SW480 (cell line): ENCODE results near the gene STEAP3.
"Not testable (repeated sequence)": the region's sequence is repeated elsewhere in the genome, so short reads cannot be mapped to it uniquely, and the experiment has no call there.

ENCODE experiments used
- DNase-seq: peaks from one replicate; pipeline ENCODE4 v3.0.0-alpha.2; 2016; ENCODE audit warnings: low spot score

The STEAP3 gene

DNA sequence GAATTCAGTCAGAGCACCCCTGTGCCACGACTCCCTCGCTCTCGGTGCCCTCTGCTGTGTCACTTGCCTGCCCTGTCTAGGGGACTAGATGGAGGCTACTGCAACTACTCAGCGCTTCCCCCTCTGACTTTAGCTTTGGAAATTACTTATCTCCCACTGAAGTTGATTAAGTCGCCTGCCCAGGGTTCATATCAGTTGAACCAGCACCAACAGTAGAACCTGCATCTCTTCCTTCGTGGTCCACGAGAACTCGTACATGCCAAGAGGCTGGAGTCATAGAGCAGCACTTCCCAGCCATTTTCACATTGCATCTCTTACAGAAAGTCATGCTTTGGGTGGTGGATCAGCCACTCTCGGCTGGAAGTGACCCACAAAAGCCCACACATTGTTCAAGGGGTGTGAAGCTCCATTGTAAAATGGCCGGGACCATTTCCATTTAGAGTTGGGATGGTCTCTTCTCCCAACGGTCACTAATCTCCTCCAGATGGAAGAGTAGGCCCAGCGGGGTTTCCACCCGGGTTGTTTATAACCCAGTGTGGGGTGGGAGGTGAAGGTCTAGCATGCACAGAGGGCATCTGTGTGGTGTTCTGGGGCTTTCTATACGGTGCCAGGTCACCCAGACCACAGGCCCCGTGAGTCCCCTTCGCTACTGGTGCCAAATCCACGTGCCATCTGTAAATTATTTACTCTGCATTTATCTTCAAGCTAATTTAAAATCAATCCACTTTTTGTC is 38.0 kb downstream of the STEAP3 start:
- DNase-seq, result no peak

DNA sequence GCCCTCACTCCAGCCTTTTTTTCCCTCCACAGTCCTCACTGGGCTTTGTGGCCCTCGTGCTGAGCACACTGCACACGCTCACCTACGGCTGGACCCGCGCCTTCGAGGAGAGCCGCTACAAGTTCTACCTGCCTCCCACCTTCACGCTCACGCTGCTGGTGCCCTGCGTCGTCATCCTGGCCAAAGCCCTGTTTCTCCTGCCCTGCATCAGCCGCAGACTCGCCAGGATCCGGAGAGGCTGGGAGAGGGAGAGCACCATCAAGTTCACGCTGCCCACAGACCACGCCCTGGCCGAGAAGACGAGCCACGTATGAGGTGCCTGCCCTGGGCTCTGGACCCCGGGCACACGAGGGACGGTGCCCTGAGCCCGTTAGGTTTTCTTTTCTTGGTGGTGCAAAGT is 39.4 kb downstream of the STEAP3 start:
- DNase-seq, result no peak

DNA sequence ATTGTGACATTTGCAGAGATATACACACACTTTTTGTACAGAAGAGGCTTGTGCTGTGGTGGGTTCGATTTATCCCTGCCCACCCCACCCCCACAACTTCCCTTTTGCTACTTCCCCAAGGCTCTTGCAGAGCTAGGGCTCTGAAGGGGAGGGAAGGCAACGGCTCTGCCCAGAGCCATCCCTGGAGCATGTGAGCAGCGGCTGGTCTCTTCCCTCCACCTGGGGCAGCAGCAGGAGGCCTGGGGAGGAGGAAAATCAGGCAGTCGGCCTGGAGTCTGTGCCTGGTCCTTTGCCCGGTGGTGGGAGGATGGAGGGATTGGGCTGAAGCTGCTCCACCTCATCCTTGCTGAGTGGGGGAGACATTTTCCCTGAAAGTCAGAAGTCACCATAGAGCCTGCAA is 40.0 kb downstream of the STEAP3 start:
- no peak for DNase-seq

DNA sequence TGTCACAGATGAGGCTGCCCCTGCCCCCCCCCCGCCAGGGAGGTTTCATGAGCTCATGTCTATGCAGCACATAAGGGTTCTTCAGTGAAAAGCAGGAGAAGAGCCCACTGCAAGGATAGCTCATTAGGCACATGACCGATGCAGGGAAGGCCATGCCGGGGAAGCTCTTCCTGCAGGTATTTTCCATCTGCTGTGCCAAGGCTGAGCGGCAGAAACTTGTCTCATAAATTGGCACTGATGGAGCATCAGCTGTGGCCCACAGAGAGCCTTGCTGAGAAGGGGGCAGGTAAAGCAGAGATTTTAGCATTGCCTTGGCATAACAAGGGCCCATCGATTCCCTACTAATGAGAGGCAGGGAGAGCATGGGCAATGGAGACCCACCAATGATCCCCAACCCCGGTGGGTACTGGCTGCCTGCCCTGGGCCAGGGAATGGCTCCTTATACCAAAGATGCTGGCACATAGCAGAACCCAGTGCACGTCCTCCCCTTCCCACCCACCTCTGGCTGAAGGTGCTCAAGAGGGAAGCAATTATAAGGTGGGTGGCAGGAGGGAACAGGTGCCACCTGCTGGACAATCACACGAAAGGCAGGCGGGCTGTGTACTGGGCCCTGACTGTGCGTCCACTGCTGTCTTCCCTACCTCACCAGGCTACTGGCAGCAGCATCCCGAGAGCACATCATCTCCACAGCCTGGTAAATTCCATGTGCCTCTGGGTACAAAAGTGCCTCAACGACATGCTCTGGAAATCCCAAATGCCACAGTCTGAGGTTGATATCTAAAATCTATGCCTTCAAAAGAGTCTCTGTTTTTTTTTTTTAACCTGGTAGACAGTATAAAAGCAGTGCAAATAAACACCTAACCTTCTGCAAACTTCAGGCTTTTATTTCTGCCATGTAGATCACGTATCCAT is 41.4 kb downstream of the STEAP3 start:
- peak; percentile 76 for DNase-seq

DNA sequence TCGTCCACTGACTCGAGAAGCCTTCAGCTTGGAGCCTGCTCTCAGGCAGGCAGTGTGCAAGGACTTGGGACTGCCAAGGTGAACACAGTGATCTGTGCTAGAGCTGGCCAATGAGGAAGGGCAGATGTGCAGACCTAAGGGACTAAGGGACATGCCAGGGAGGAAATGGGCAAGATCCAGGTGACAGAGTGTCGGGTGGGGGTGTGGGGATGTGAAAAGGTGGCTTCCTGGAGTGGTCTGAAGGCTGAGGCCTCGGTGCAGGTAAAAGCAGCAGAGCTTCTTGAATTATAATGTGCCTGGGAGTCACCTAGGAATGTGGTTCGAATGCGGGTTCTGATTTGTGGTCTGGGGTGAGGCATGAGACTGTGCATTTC is 42.0 kb downstream of the STEAP3 start:
- no peak for DNase-seq

DNA sequence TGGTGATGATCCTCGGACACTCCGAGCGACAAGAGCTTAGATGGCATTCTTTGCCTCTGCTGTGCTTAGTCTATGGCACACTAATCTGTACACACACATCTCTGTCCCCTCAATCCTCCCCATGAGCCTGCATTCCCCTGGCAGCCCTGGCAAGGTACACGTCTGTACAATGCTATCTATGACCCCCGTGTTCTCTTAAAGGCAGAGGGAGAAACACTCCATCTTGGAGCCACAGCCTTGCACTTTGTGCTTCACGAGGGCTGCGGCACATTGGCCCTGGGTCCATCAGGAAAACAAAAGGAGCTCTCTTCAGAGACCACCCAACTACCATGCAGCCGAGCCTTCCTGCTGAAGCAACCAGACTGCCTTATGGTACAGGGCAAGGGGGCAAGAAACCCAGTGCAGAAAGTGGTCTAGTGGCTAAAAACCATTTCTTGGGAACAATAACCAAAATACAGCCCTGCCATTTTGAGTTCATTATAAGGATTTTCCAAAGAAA is 42.5 kb downstream of the STEAP3 start:
- DNase-seq, result no peak

DNA sequence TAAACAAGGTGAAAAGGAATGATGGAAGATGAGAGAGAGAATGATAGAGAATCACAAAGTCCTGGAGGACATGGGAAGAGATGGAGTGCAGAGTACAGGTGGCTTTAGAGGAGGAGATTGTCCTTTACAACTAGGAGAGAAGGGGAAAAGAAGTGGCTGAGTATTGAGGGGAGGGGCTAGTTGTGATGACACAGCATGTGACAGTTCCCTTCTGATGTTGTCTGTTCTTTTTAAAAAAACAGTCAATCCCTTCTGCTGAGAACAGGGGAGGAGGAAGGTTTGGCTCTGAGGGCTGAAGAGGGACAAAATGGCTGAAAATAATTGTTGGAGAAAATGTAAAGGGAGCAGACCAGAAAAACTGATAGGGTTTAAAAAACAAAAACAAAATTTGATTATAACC is 44.0 kb downstream of the STEAP3 start:
- DNase-seq, result no peak

DNA sequence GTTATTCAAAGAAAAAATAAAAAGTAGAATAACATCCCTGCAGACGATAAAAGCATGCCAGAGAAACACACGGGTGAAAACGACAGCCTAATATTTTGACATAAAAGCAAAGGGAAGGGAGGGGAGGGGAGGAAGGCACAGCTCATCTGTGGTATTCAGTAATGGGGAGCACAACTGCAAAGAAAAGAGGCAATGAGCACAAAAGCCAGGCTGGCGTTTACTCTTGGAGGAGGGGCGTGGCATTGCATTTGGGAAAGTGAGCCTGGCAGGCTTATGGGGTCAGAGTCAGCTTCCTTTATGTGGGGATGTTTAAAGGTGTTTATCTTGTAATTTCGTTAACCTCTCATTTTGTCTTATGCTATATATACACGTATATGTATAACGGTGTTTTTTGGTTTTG is 53.2 kb downstream of the STEAP3 start:
- no peak for DNase-seq

DNA sequence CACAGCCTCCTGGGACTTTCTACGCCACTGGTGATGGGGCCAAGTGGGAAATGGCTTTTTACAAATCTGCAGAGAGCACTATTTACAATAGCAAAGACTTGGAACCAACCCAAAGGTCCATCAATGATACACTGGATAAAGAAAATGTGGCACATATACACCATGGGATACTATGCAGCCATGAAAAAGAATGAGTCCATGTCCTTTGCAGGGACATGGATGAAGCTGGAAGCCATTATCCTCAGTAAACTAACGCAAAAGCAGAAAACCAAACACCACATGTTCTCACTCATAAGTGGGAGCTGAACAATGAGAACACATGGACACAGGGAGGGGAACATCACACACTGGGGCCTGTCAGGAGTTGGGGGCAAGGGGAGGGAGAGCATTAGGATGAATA is 54.8 kb downstream of the STEAP3 start:
- not testable (repeated sequence) for DNase-seq

DNA sequence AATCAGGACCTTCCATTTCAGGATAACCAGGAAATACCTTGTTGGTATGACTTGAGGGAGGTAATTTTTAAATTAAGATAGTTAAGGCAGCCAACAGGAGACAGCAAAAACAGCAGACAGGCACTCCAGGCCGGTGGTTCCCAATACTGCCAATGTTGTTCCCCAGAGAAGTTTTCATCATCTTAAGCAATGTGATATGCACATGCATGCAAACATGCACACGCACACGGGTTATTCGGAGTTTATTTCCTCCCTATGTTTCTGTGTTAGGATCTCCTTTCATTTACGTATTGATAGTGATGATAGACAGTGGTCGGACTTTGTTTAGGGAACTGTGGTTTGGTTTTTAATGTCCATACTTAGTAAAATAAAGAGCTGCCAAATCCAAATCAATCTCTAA is 55.3 kb downstream of the STEAP3 start:
- DNase-seq, result no peak

DNA sequence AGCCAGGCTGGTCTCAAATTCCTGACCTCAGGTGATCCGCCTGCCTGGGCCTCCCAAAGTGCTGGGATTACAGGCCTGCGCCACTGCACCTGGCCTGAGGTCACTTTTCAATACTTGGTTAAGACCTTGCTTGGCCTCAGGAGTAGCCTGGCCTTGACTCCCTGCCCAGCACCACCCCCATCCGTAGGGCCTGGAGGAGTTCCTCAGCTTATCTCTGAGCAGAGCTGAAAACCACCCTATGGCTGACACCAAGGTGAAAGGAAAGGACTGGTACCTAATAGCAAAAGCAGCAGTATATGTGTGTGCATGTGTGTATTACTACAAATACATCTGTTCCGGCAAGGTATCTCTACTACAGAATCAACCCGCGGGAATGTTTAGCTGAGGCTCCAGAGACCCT is 56.0 kb downstream of the STEAP3 start:
- no peak for DNase-seq

DNA sequence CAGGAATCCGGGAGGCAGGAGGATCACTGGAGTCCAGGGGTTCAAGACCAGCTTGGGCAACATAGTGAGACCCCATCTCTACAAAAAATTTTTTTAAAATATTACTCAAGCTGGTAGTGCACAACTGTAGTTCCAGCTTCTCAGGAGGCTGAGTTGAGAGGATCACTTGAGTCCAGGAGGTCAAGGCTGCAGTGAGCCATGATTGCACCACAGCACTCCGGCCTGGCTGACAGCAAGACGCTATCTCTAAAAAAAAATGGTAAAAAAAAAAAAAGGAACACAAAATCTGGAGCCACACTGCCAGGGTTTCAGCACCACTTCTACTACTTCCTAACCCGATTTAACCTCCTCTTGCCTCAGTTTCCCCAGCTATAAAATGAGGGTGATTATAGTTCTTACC is 57.0 kb downstream of the STEAP3 start:
- no peak for DNase-seq

DNA sequence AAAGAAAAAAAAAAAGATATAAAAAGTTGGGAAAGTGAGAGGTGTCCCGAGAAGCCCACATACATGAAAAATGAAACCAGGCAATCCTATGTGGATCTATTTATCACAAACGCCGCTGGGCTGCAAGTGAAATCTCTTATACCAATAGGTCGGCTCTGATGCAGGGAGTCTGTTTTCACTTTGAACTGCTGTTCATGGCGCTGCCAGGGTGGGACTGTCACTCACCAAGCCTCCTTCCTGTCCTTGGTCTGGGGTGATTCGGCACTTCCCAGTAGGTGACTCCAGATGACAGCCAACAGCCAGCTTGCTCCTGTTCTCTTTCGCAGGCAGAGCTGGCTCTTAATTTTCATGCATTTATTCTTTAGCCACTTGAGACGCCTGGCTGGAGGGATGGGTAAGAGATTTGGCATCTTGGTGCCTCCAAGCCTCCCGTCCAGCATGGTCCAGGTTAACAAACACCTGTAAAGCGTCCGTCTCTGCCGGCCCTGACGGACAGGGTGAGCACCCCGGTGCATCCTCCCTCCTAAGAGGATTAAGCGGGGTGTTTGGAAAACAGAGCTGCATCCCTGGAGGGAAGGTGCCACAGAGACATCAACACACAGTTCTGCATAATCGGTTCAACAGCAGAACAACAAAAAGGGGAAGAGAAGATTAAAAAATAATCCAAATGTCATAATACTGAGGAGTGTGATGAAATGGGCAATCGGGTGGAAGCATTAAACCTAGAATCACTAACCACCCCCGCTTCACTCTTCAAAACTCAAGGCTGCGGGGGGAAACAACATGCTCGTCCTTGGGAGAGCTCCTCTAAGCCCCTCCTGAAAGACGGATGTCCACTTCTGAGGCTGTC is 58.7 kb downstream of the STEAP3 start:
- no peak for DNase-seq

DNA sequence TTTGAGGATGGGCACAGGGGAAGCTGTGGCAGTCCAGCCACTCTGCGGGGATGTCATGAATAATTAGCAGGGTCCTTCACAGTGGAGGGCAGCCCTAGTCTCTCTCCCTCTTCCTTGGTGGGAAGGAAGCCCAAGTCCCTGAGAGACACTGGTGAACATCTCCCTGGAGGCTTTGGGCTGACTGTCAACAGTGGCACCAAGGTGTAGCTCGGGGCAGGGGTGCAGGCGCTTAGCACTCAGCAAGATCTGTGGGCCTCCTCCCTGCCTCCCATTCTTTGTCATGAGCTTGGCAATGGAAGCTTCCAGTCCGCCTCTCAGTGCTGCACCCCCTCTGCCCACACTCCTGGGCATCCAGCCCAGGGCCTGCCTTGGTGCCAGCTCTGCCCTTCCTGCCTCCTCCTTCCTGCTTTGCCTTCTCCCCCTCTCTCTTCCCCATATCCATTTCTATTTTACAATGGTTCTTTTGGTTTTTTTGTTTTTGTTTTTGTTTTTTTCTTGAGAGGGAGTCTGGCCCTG is 59.4 kb downstream of the STEAP3 start:
- DNase-seq, result no peak

DNA sequence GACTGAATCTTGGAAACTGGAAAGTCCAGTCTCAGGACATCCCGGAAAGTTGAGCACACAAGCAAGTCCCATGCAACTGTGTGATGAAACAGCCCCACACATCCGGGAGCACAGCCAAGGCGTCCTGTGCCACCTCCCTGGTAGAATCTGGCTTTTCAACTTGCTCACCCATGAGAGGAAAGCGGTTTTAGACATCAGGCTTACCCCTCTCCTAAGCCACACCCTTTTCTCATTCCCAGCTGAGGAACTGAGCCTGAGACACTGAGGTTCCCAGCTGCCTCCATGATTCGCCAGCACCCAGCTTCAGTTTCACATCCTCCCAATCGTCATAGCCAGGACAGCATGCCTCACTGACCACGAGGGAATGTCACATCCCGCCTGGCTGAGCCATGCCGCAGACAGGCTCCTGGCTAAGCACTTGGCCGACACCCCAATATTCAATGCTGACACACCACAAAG is 60.3 kb downstream of the STEAP3 start:
- peak; percentile 10 for DNase-seq

DNA sequence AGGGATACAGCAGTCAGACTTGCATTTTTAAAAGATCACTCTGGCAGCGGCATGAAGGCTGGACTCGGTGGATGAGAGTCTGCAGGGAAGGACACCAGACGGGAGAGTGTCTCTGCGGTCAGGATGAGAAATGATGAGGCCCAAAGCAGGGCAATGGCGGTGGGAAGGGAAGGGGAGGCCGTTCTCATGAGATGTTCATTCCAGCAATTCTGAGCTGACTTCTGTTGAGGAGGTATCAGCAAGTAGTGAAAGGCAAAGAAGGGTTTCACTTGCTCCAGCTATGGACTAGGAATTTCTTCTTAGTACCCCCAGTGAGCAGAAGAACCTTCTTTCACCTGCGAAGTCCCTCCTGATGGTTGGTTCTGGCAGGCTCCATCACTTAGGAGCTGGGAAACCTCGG is 63.0 kb downstream of the STEAP3 start:
- no peak for DNase-seq

DNA sequence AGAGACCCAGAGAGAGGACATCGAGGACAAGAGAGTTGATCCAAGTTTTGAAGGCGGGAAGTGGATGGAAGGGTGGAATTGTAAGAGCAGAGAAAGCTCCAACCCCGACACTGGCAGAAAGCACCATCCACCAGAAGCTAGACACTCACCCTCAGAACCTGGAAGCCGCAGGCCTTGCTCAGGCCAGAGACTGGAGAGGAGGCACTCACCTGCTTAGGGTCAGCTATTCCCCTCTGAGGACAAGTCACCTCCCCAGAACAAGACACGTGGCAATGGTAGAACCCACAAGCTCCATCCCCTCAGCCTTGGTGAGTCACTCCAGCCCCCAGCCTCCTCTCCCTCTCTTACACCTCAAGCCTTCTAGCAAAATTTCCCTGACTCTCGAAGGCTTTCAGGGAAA is 64.9 kb downstream of the STEAP3 start:
- no peak for DNase-seq

DNA sequence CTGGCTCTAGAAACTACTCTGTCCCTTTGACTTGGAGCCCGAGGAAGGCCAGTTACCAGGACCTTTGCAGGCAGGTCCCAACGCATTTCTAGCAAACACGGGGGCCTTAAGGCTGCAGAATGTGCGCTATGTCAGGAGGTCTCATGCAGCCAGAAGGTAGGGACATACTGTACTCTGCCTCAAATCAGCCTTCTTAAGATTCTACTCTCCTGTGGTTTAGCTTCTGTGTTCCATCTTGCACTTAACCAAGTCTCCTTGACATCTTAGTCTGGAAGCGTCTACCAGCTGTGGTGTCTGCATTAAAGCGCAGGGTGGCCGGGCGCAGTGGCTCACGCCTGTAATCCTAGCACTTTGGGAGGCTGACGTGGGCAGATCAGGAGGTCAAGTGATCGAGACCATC is 65.5 kb downstream of the STEAP3 start:
- no peak for DNase-seq

DNA sequence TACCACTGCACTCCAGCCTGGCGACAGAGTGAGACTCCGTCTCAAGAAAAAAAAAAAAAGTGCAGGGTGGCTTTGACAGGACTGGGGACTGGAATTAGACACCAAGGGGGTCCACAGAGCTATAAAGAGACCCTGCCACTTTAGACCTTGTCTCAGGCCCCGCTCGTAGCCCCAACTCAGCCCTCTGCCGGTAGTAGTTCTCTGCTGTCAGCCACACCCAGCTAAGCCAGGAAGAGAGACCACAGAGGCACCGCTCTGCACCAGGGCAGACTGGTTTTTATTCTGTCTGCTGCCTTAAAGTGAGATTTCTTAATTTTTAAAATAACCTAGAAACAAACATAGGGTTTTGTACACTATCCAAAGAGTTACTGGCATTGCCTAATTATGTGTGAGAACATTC is 66.0 kb downstream of the STEAP3 start:
- no peak for DNase-seq

DNA sequence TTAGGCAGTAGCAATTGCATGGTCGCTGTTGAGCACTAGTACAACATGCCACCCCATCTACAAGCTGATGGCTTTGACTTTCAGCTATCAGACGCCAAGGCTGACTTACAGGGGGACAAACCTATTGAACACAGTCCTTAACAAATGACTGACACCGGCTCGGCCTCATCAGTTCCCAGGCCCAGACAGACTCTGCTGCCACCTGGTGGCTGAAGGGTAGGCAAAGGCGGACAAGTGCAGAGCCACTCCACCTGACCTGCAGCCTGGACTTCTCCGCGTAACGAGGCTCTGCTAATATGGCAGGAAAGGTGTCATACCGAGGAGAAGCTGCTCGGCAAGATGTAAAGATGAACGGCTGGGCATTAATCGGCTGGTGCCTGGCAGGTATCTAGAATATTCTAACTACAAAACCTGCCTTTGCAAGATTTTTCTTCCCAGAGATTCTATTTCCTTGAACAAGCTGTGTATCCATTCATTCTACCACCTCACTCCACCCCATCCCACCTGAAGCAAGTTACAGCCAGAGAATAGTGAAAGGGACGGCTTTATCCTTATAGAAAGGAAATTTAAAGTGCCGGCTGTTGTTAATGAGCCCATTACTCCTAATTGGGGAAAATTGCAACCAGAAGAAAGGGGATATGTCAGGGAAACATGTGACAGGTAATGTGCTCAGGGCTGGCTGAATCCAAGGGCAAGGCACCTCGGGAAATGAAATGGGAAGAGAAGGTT is 67.4 kb downstream of the STEAP3 start:
- peak; percentile 68 for DNase-seq

DNA sequence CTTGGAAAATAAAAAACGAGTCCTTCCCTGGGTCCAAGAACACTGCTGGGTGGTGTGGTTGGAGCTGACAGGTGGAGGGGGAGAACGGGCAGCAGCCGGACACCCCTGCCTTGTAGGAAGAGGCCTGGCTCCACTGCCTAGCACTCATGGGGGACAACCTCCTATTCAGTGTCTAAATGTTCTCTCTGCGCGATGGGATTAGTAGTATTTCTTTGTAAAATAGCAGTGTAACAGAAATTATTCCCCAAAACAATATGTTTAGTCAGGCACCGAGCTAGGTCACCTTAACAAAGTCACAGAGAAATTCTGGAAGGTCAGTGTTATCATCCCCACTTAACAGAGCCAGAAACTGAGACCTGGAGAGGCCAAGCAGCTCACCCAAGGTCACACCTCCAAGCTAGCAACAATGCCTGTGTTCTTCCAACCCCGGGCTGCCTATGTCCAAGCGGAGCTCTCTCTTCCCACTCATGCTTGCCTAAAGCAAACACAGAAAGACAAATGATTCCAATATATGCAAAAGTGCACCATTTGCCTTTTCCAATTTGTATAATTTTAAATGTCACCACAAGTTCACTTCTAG is 68.0 kb downstream of the STEAP3 start:
- DNase-seq, result no peak
